GM18867 (cell line): ENCODE data around the gene FOXD4L6.
"Not testable (repeated sequence)": the region's sequence is repeated elsewhere in the genome, so short reads cannot be mapped to it uniquely, and the experiment has no call there.

ENCODE experiments used
- ATAC-seq: cut with Tn5 transposase; IDR thresholded peaks from one replicate; pipeline ENCODE4 v1.9.1; 2021; ENCODE audit warnings: mild to moderate bottlenecking, moderate library complexity; ENCODE audit not compliant: unreplicated experiment

Gene FOXD4L6

GRCh38 chr9:41128581-41128980 is at the start of gene FOXD4L6:
TSS of gene FOXD4L6 (minus strand) at chr9:41128681. CDS start at chr9:41128383, 298 bp downstream.
- not testable (repeated sequence) for ATAC-seq

- ATAC-seq, result not testable (repeated sequence)
Measured at GRCh38 chr9:41174994-41175393, 46.5 kb upstream of the FOXD4L6 start.

GRCh38 chr9:41150116-41150515 is 21.6 kb upstream of the FOXD4L6 start:
- ATAC-seq, result not testable (repeated sequence)

GRCh38 chr9:41141878-41142277 is 13.4 kb upstream of the FOXD4L6 start:
- ATAC-seq, result not testable (repeated sequence)

GRCh38 chr9:41126746-41127446 is 1.6 kb downstream of the FOXD4L6 start:
- not testable (repeated sequence) for ATAC-seq

- ATAC-seq, result not testable (repeated sequence)
Measured at GRCh38 chr9:41125936-41126335, 2.5 kb downstream of the FOXD4L6 start.

- not testable (repeated sequence) for ATAC-seq
Measured at GRCh38 chr9:41125109-41125658, 3.3 kb downstream of the FOXD4L6 start.

GRCh38 chr9:41124250-41125108 is 4.0 kb downstream of the FOXD4L6 start:
- ATAC-seq, result not testable (repeated sequence)

- not testable (repeated sequence) for ATAC-seq
Measured at GRCh38 chr9:41123812-41124211, 4.7 kb downstream of the FOXD4L6 start.

GRCh38 chr9:41123396-41123795 is 5.1 kb downstream of the FOXD4L6 start:
- ATAC-seq, result not testable (repeated sequence)

- not testable (repeated sequence) for ATAC-seq
Measured at GRCh38 chr9:41120696-41121095, 7.8 kb downstream of the FOXD4L6 start.

GRCh38 chr9:41119719-41120118 is 8.8 kb downstream of the FOXD4L6 start:
- not testable (repeated sequence) for ATAC-seq

GRCh38 chr9:41119311-41119710 is 9.2 kb downstream of the FOXD4L6 start:
- ATAC-seq, result not testable (repeated sequence)

- not testable (repeated sequence) for ATAC-seq
Measured at GRCh38 chr9:41113348-41113747, 15.1 kb downstream of the FOXD4L6 start.

- not testable (repeated sequence) for ATAC-seq
Measured at GRCh38 chr9:41111414-41111813, 17.1 kb downstream of the FOXD4L6 start.

- ATAC-seq, result not testable (repeated sequence)
Measured at GRCh38 chr9:41110913-41111312, 17.6 kb downstream of the FOXD4L6 start.

GRCh38 chr9:41109253-41109652 is 19.2 kb downstream of the FOXD4L6 start:
- not testable (repeated sequence) for ATAC-seq

GRCh38 chr9:41108816-41109215 is 19.7 kb downstream of the FOXD4L6 start:
- not testable (repeated sequence) for ATAC-seq

- ATAC-seq, result not testable (repeated sequence)
Measured at GRCh38 chr9:41106472-41107116, 21.9 kb downstream of the FOXD4L6 start.

- ATAC-seq, result not testable (repeated sequence)
Measured at GRCh38 chr9:41105557-41106253, 22.8 kb downstream of the FOXD4L6 start.
